GM19099 (cell line): Measurements from ENCODE around the gene WNT10A.

Experiments used
- POLR2A ChIP-seq: IDR thresholded peaks from 3 replicates; pipeline ENCODE4 v1.6.1; 2011; ENCODE audit warnings: low read depth; ENCODE audit not compliant: insufficient read length; ENCODE audit errors: extremely low read depth

Gene WNT10A

DNA sequence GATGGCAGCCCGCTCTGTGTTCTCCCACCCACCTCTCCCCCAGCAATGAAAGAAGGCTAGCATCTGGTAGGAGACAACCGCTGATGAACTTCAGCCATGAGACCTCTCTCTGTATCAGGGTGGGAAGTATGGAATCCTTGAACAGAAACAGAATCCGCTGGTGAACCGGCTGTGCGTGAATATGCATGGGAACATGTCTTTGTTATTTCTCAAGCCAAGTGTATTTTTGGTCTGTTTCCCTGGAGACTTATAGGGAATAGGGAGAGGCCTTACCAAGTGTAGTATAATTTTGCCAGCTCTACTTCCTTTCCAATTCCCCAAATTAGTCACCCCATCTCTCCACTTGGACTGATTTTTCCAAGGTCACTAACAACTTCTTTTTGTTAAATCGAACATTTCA lies 30.1 kb downstream of the WNT10A start:
- TF ChIP-seq POLR2A: no peak

DNA sequence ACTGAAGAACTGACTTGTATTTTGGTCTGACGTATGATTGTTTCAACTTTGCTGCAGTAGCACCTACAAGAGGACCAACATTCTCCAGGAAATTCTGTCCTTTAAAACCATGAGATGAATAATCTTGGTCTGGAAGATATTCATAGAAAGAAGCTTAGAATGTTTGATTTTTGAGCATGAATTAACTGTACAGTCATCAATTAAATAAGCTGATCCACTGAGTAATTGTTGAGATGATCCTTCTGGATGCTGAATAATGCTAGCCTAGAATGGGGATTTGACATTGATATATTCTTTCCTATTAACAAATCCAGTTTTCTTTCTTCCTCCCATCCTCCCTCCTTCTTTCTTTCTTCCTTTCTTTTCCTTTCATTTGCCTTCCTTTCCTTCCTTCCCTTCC lies 39.9 kb downstream of the WNT10A start:
- no peak for TF ChIP-seq POLR2A

GRCh38 chr2:218924757-218925156 lies 44.1 kb downstream of the WNT10A start:
- no peak for TF ChIP-seq POLR2A

DNA sequence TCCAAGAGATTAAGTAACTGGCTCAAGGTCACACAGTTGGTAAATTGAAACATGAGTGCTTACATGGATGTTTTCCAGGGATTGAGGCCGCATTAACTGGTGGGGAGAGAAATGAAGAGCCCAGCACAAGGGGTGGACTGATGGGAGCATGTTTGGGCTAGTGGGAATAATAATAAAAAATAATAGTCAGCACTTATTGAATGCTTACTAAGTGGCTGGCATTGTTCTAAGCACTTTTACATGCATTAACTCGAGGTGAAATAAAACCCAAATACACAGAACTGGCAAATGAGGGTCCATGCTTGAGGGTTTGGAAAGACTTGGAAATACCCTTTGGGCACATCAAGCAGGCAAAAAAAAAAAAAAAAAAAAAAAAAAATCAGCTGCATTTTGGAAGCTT lies 44.8 kb downstream of the WNT10A start:
- no peak for TF ChIP-seq POLR2A

GRCh38 chr2:218927422-218927821 lies 46.8 kb downstream of the WNT10A start:
- no peak for TF ChIP-seq POLR2A

DNA sequence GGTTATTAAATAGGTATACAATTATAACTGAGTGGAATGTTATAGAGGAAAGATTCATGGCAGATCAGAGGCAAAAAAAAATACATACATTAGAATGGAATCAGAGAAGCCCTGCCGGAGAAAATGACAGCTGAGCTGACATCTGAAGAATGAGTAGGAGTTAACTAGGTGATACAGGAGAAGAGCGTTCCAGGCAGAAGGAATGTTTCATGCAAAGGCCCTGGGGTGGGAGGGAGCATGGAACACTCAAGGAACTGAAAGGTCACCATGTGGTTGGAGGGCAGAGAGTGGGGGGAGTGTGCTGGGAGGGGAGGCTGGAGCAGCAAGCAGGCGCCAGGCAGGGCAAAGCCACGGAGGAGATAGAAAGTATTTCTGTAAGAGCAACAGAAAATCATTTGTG lies 47.2 kb downstream of the WNT10A start:
- no peak for TF ChIP-seq POLR2A
